Breast epithelium (tissue), 4 donors: ENCODE measurements around the gene C22orf42. TPM values are rescaled to one million over a fixed set of nuclear protein-coding genes. Genes with fewer than 3 reads are reported as not detected.

Experiments
- DNase-seq, 2 donors: peaks; one replicate each; pipeline ENCODE4 v3.0.0-alpha.2; 2019; ENCODE audit warnings: low spot score in 2 of 2
- H3K27ac ChIP-seq, 2 donors: fragments of 200-600 bp; sonication (generic) in 1 of 2; one replicate each; pipeline ENCODE4 v1.5.1; 2016 to 2019; ENCODE audit warnings: mild to moderate bottlenecking in 1 of 2
- H3K27me3 ChIP-seq, 2 donors: fragments of 200-600 bp; sonication (generic) in 1 of 2; one replicate each; pipeline versions ENCODE4 v1.5.1 to v1.6.0; 2017 to 2019; ENCODE audit warnings: control low read depth in 1 of 2, mild to moderate bottlenecking in 1 of 2
- H3K36me3 ChIP-seq: fragments of 200-600 bp; one replicate; pipeline ENCODE4 v1.5.1; 2019
- H3K4me1 ChIP-seq, 2 donors: fragments of 200-600 bp; sonication (generic); one replicate each; pipeline ENCODE4 v1.5.1; 2016 to 2019; ENCODE audit warnings: control low read depth in 1 of 2
- H3K4me3 ChIP-seq, 3 donors: fragments of 200-600 bp; sonication (generic); 1 replicate in 2 of 3; 2 replicates in 1 of 3; pipeline ENCODE4 v1.5.1; 2016 to 2019; ENCODE audit warnings: mild to moderate bottlenecking in 3 of 3, moderate library complexity in 2 of 3
- H3K9me3 ChIP-seq, 2 donors: fragments of 200-600 bp; sonication (generic) in 1 of 2; one replicate each; pipeline ENCODE4 v1.5.1; 2016 to 2019; ENCODE audit warnings: control low read depth in 1 of 2
- POLR2A ChIP-seq: fragments of 450-650 bp; IDR thresholded peaks from one replicate; pipeline ENCODE4 v1.6.1; 2016; ENCODE audit warnings: antibody characterized with exemption, mild to moderate bottlenecking, moderate library complexity
- POLR2AphosphoS5 ChIP-seq, 3 donors: sonication (generic); formaldehyde crosslinking; IDR thresholded peaks; one replicate each; pipeline ENCODE4 v1.6.1; 2017; ENCODE audit warnings: antibody characterized with exemption in 3 of 3
- intact Hi-C: fragments of 100-400 bp; cut with DNase I; formaldehyde crosslinking; loops from one replicate; pipeline ENCODE4 v1.15.1; 2023; ENCODE audit warnings: low total_unique reads
- total RNA-seq, 3 donors: library from RNA; depleted of rRNA; stranded (reverse); fragments of >200 nt; gene quantifications; one replicate each; pipeline ENCODE4 v1.1.0, GENCODE V29; 2016
- TF ChIP-seq, protein P1 (sequence below), 3 donors: fragments of 450-650 bp; IDR thresholded peaks; one replicate each; pipeline ENCODE4 v1.5.1; 2016 to 2017; ENCODE audit warnings: antibody characterized with exemption in 3 of 3, mild to moderate bottlenecking in 3 of 3, moderate library complexity in 3 of 3

C22orf42 gene
- total RNA-seq, 3 donors from 2014 or later: not detected

- no peaks in the 10 kb centered on the region for H3K9me3 ChIP-seq
- TF ChIP-seq POLR2A: no peak
- no peak for TF ChIP-seq POLR2AphosphoS5 (IDR thresholded peaks at IDR 0.05)
- TF ChIP-seq, protein P1, sequence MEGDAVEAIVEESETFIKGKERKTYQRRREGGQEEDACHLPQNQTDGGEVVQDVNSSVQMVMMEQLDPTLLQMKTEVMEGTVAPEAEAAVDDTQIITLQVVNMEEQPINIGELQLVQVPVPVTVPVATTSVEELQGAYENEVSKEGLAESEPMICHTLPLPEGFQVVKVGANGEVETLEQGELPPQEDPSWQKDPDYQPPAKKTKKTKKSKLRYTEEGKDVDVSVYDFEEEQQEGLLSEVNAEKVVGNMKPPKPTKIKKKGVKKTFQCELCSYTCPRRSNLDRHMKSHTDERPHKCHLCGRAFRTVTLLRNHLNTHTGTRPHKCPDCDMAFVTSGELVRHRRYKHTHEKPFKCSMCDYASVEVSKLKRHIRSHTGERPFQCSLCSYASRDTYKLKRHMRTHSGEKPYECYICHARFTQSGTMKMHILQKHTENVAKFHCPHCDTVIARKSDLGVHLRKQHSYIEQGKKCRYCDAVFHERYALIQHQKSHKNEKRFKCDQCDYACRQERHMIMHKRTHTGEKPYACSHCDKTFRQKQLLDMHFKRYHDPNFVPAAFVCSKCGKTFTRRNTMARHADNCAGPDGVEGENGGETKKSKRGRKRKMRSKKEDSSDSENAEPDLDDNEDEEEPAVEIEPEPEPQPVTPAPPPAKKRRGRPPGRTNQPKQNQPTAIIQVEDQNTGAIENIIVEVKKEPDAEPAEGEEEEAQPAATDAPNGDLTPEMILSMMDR (IDR thresholded peaks at IDR 0.05): no peak
- intact Hi-C loops: no loop called here
- DNase-seq: no peak
- peaks cover 0 to 3% of the 10 kb centered on the region in 2 donors for H3K27me3 ChIP-seq
- H3K4me3 ChIP-seq: no peak overlapping the region
- H3K4me1 ChIP-seq: no peaks in the 10 kb centered on the region
- H3K36me3 ChIP-seq: no peaks in the 10 kb centered on the region
- H3K27ac ChIP-seq: no peak overlapping the region
These were observed 36.2 kb downstream of the C22orf42 start for GRCh38 chr22:32122899-32123298.

DNA sequence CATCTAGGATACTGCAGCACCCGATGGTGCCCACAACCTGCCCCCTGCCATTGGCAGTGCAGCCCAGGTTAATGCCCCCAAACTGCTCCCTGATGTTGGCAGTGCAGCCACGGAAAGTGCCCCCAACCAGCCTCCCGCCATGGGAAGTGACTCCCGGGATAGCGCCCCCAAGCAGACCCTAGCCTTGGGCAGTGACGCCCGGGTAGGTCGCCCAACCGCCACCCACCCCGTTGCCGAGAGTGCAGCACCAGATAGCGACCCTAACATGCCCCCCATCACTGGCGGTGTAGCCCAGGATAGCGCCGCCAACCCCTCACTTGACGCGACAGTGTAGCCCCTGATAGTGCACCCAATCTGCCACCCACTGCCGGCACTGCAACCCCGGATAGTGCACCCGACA lies 38.5 kb downstream of the C22orf42 start:
- Histone ChIP-seq H3K27ac (no peak overlapping the region), H3K4me1 (no peaks in the 10 kb centered on the region), H3K36me3 (no peaks in the 10 kb centered on the region), H3K9me3 (no peaks in the 10 kb centered on the region), H3K27me3 (peaks cover 0 to 3% of the 10 kb centered on the region in 2 donors), H3K4me3 (no peak overlapping the region)
- TF ChIP-seq POLR2AphosphoS5 (IDR thresholded peaks at IDR 0.05) (no peak), POLR2A (no peak)
- TF ChIP-seq, protein P1 (IDR thresholded peaks at IDR 0.05): no peak
- DNase-seq: no peak
- intact Hi-C loops: no loop called here

GRCh38 chr22:32119568-32120235 lies 39.4 kb downstream of the C22orf42 start:
- DNase-seq: no peak
- H3K9me3 ChIP-seq: no peaks in the 10 kb centered on the region
- intact Hi-C loops: no loop called here

DNA sequence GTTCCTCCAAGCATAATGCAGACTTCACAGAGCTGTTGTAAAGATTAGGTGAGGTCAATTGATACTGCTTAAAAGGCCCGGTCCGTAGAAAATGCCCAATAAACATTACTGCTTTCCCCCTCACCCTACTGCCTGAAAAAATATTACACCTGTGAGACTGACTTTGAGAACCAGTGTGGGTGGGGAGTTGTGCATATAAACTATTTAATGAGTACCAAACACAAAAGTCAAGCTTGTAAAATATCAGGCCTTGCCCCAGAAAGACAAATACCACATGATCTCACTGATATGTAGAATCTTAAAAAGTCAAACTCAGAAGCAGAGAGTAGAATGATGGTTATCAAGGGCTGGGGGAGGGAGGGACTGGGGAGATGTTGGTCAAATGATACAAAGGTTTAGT lies 46.7 kb downstream of the C22orf42 start:
- H3K9me3 ChIP-seq: no peaks in the 10 kb centered on the region
- H3K27ac ChIP-seq: no peak overlapping the region
- TF ChIP-seq POLR2A: no peak
- TF ChIP-seq, protein P1 (IDR thresholded peaks at IDR 0.05): no peak
- no peak for TF ChIP-seq POLR2AphosphoS5 (IDR thresholded peaks at IDR 0.05)
- H3K4me3 ChIP-seq: no peak overlapping the region
- no peaks in the 10 kb centered on the region for H3K27me3 ChIP-seq
- DNase-seq: no peak
- no peaks in the 10 kb centered on the region for H3K4me1 ChIP-seq
- no peaks in the 10 kb centered on the region for H3K36me3 ChIP-seq
- intact Hi-C loops: no loop called here

More at GRCh38 chr22:32119568-32120235, 39.4 kb downstream of the C22orf42 start:
- H3K4me3 ChIP-seq: no peak overlapping the region
- H3K36me3 ChIP-seq: no peaks in the 10 kb centered on the region
- peaks cover 0 to 3% of the 10 kb centered on the region in 2 donors for H3K27me3 ChIP-seq
- TF ChIP-seq, protein P1 (IDR thresholded peaks at IDR 0.05): no peak
- no peaks in the 10 kb centered on the region for H3K4me1 ChIP-seq
- no peak overlapping the region for H3K27ac ChIP-seq

- H3K27me3 ChIP-seq: no peaks in the 10 kb centered on the region
- H3K27ac ChIP-seq: no peak overlapping the region
- no peak for TF ChIP-seq POLR2A
- TF ChIP-seq, protein P1 (IDR thresholded peaks at IDR 0.05): no peak
- TF ChIP-seq POLR2AphosphoS5 (IDR thresholded peaks at IDR 0.05): no peak
- H3K4me3 ChIP-seq: no peak overlapping the region
- no peaks in the 10 kb centered on the region for H3K36me3 ChIP-seq
- no peaks in the 10 kb centered on the region for H3K4me1 ChIP-seq
- DNase-seq: no peak
- intact Hi-C loops: no loop called here
- H3K9me3 ChIP-seq: no peaks in the 10 kb centered on the region
These were observed 52.2 kb downstream of the C22orf42 start for GRCh38 chr22:32106930-32107329.
